B cell (primary cell): ENCODE data around the gene SLC13A2.

ENCODE experiments used
- EZH2 ChIP-seq: IDR thresholded peaks from 2 replicates; pipeline ENCODE4 v1.6.1; 2012; ENCODE audit warnings: borderline replicate concordance, low read depth, mild to moderate bottlenecking, moderate library complexity, low read length; ENCODE audit not compliant: insufficient read depth, poor library complexity, severe bottlenecking
- TF ChIP-seq, protein P1 (sequence below): fragments of 200-600 bp; IDR thresholded peaks from one replicate; pipeline ENCODE4 v1.8.0; 2022; ENCODE audit warnings: antibody characterized with exemption, mild to moderate bottlenecking

DNA sequence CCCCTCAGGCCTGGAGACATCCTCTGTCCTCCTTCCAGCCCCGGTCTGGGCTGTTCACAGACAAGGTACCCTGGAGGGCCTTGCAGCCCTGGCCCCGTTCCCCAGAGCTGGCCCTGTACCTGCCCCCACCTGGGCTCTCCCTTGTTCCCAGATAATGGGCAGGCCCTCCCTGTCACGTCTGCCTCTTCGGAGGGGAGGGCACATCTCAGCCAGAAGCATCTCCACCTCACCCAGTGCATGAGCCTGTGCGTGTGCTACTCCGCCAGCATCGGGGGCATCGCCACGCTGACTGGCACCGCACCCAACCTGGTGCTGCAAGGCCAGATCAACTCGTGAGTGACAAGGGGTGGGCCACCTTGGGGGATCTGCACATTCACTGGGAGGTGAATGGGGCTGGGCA lies 17.8 kb downstream of the SLC13A2 start:
- TF ChIP-seq EZH2 = no peak
- TF ChIP-seq, protein P1, sequence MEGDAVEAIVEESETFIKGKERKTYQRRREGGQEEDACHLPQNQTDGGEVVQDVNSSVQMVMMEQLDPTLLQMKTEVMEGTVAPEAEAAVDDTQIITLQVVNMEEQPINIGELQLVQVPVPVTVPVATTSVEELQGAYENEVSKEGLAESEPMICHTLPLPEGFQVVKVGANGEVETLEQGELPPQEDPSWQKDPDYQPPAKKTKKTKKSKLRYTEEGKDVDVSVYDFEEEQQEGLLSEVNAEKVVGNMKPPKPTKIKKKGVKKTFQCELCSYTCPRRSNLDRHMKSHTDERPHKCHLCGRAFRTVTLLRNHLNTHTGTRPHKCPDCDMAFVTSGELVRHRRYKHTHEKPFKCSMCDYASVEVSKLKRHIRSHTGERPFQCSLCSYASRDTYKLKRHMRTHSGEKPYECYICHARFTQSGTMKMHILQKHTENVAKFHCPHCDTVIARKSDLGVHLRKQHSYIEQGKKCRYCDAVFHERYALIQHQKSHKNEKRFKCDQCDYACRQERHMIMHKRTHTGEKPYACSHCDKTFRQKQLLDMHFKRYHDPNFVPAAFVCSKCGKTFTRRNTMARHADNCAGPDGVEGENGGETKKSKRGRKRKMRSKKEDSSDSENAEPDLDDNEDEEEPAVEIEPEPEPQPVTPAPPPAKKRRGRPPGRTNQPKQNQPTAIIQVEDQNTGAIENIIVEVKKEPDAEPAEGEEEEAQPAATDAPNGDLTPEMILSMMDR = no peak
